GM19463 (cell line): Measurements from ENCODE around the gene ABCC4.
"Not testable (repeated sequence)": the region's sequence is repeated elsewhere in the genome, so short reads cannot be mapped to it uniquely, and the experiment has no call there.

Experiments used
- ATAC-seq: cut with Tn5 transposase; IDR thresholded peaks from one replicate; pipeline ENCODE4 v1.9.1; 2021; ENCODE audit warnings: mild to moderate bottlenecking, moderate library complexity; ENCODE audit not compliant: unreplicated experiment

ABCC4 gene

GRCh38 chr13:95200386-95200957 is 100.8 kb downstream of the ABCC4 start:
- not testable (repeated sequence) for ATAC-seq

GRCh38 chr13:95199896-95200295 is 101.4 kb downstream of the ABCC4 start:
- ATAC-seq: no peak

GRCh38 chr13:95198606-95199005 is 102.6 kb downstream of the ABCC4 start:
- not testable (repeated sequence) for ATAC-seq

GRCh38 chr13:95197548-95197947 is 103.7 kb downstream of the ABCC4 start:
- no peak for ATAC-seq

- no peak for ATAC-seq
Observed at GRCh38 chr13:95195146-95195545, 106.1 kb downstream of the ABCC4 start.

- no peak for ATAC-seq
Observed at GRCh38 chr13:95193509-95194230, 107.6 kb downstream of the ABCC4 start.

- ATAC-seq: no peak
Observed at GRCh38 chr13:95192998-95193397, 108.3 kb downstream of the ABCC4 start.

- not testable (repeated sequence) for ATAC-seq
Observed at GRCh38 chr13:95192564-95192945, 108.7 kb downstream of the ABCC4 start.

- ATAC-seq: peak; percentile 97
Observed at GRCh38 chr13:95191821-95192563, 109.3 kb downstream of the ABCC4 start.

GRCh38 chr13:95188128-95188527 is 113.1 kb downstream of the ABCC4 start:
- ATAC-seq: no peak

GRCh38 chr13:95185851-95186250 is 115.4 kb downstream of the ABCC4 start:
- no peak for ATAC-seq

- no peak for ATAC-seq
Observed at GRCh38 chr13:95185311-95185710, 115.9 kb downstream of the ABCC4 start.

GRCh38 chr13:95184317-95184716 is 116.9 kb downstream of the ABCC4 start:
- no peak for ATAC-seq

- peak; percentile 31 for ATAC-seq
Observed at GRCh38 chr13:95182570-95183265, 118.5 kb downstream of the ABCC4 start.

GRCh38 chr13:95181586-95181985 is 119.7 kb downstream of the ABCC4 start:
- ATAC-seq: peak; percentile 72

GRCh38 chr13:95180513-95181245 is 120.6 kb downstream of the ABCC4 start:
- no peak for ATAC-seq

- ATAC-seq: no peak
Observed at GRCh38 chr13:95176611-95177259, 124.5 kb downstream of the ABCC4 start.

GRCh38 chr13:95174517-95174916 is 126.7 kb downstream of the ABCC4 start:
- no peak for ATAC-seq

GRCh38 chr13:95168191-95168590 is 133.1 kb downstream of the ABCC4 start:
- no peak for ATAC-seq

- not testable (repeated sequence) for ATAC-seq
Observed at GRCh38 chr13:95167003-95167402, 134.2 kb downstream of the ABCC4 start.
